A549 (cell line): Measurements from ENCODE around the gene IAPP. TPM values are rescaled to one million over a fixed set of nuclear protein-coding genes. Genes with fewer than 3 reads are reported as not detected.
"Not testable (repeated sequence)": the region's sequence is repeated elsewhere in the genome, so short reads cannot be mapped to it uniquely, and the experiment has no call there.

Experiments used
- ATAC-seq, 2 experiments: fragments of 200-7000 bp in 1 of 2; fragments of >200 bp in 1 of 2; cut with Nextera tagmentation in 1 of 2; cut with Tn5 transposase in 1 of 2; 3 replicates each; pipeline versions ENCODE4 v1.8.0 to v1.9.1; 2018 to 2020; ENCODE audit warnings: mild to moderate bottlenecking in 1 of 2, moderate library complexity in 1 of 2
- CTCF ChIA-PET: fragments of 300-600 bp; sonication (Branson Sonifier 250); formaldehyde crosslinking; extraction: SDS; loops from one replicate; lab custom pipeline; 2021; ENCODE audit warnings: antibody characterized with exemption, inconsistent platforms; lab: Yijun Ruan, JAX
- POLR2A ChIA-PET: fragments of 350-600 bp; formaldehyde crosslinking; extraction: SDS; loops from one replicate; lab custom pipeline; 2021; ENCODE audit warnings: antibody characterized with exemption, inconsistent platforms; lab: Yijun Ruan, JAX
- DNase-seq, 2 experiments: peaks; one replicate each; pipeline versions ENCODE4 v3.0.0 to v3.0.0-alpha.2; 2011 to 2016; ENCODE audit warnings: low read depth in 1 of 2, low spot score in 1 of 2
- FAIRE-seq: peaks from 2 replicates; lab custom pipeline; 2011; peaks lifted over from hg19 to GRCh38; lab: Jason Lieb, UNC
- H3K27ac ChIP-seq, 2 experiments: fragments of >200 bp; sonication (Bioruptor Twin); formaldehyde crosslinking; 3 replicates each; pipeline ENCODE4 v1.5.1; 2016 to 2017
- H3K4me1 ChIP-seq: fragments of >200 bp; sonication (Bioruptor Twin); formaldehyde crosslinking; 3 replicates; pipeline ENCODE4 v1.6.1; 2016
- H3K4me2 ChIP-seq: fragments of >200 bp; sonication (Bioruptor Twin); formaldehyde crosslinking; 3 replicates; pipeline ENCODE4 v1.6.1; 2016
- H3K4me3 ChIP-seq: fragments of >200 bp; sonication (Bioruptor Twin); formaldehyde crosslinking; 3 replicates; pipeline ENCODE4 v1.5.1; 2016
- H3K9me3 ChIP-seq: fragments of >200 bp; sonication (Bioruptor Twin); formaldehyde crosslinking; 3 replicates; pipeline ENCODE4 v1.6.1; 2016
- BCL3 ChIP-seq: fragments of >200 bp; sonication (Bioruptor Twin); formaldehyde crosslinking; IDR thresholded peaks from 3 replicates; pipeline ENCODE4 v1.6.1; 2016
- CBX2 ChIP-seq: fragments of 200-600 bp; sonication (generic); IDR thresholded peaks from 2 replicates; pipeline ENCODE4 v1.6.1; 2016; ENCODE audit warnings: low read depth, mild to moderate bottlenecking, borderline replicate concordance
- CHD2 ChIP-seq: fragments of 150-350 bp; IDR thresholded peaks from 2 replicates; pipeline ENCODE4 v1.6.1; 2014; ENCODE audit warnings: low read length; ENCODE audit not compliant: partially characterized antibody
- FOSB ChIP-seq: fragments of 250-450 bp; sonication (Bioruptor Pico); IDR thresholded peaks from 2 replicates; pipeline ENCODE4 v1.5.0; 2020; ENCODE audit warnings: mild to moderate bottlenecking, moderate library complexity
- HEYL ChIP-seq: fragments of 250-450 bp; sonication (Bioruptor Pico); IDR thresholded peaks from 2 replicates; pipeline ENCODE4 v1.8.0; 2021; ENCODE audit warnings: mild to moderate bottlenecking, moderate library complexity
- HOXB13 ChIP-seq: fragments of 250-450 bp; sonication (Bioruptor Pico); IDR thresholded peaks from 2 replicates; pipeline ENCODE4 v1.5.0; 2020; ENCODE audit warnings: low read depth, mild to moderate bottlenecking, moderate library complexity
- NPAS2 ChIP-seq: fragments of 250-450 bp; sonication (Bioruptor Pico); IDR thresholded peaks from 2 replicates; pipeline ENCODE4 v1.8.0; 2022; ENCODE audit warnings: mild to moderate bottlenecking, moderate library complexity, borderline replicate concordance
- PHF8 ChIP-seq: fragments of 200-600 bp; sonication (generic); IDR thresholded peaks from 2 replicates; pipeline ENCODE4 v1.6.1; 2016; ENCODE audit warnings: low read depth, mild to moderate bottlenecking, antibody characterized with exemption, moderate library complexity, borderline replicate concordance
- RARB ChIP-seq: fragments of 250-450 bp; sonication (Bioruptor Pico); IDR thresholded peaks from 2 replicates; pipeline ENCODE4 v1.8.0; 2021; ENCODE audit warnings: mild to moderate bottlenecking, moderate library complexity
- WGBS: methylation state at CpG from one replicate; pipeline ENCODE4 v1.1.6; 2017; ENCODE audit errors: missing lambda C conversion rate; 5-methylcytosine and 5-hydroxymethylcytosine counted together
- polyA plus RNA-seq, 4 experiments: library from polyadenylated mRNA; depleted of rRNA in 3 of 4; stranded (reverse); fragments of >200 nt; fragmentation: RNase III in 1 of 4; extraction: RNeasy Plus Mini Kit Qiagen cat#74134 plus additional on column Dnase treatment in 1 of 4; gene quantifications; 2 replicates in 3 of 4; 3 replicates in 1 of 4; pipeline ENCODE4 v1.2.3, GENCODE V29; 2011 to 2017
- TF ChIP-seq, protein P1 (sequence below): fragments of 250-450 bp; sonication (Bioruptor Pico); IDR thresholded peaks from 2 replicates; pipeline ENCODE4 v1.5.0; 2021; ENCODE audit warnings: mild to moderate bottlenecking, moderate library complexity, borderline replicate concordance
- TF ChIP-seq, protein P2 (sequence below): IDR thresholded peaks from 2 replicates; pipeline ENCODE4 v1.6.1; 2012; ENCODE audit warnings: low read depth, borderline replicate concordance
- TF ChIP-seq, protein P3 (sequence below): fragments of >200 bp; sonication (Bioruptor Twin); formaldehyde crosslinking; IDR thresholded peaks from 2 replicates; pipeline ENCODE4 v1.6.1; 2016
- TF ChIP-seq, protein P4 (sequence below): IDR thresholded peaks from 2 replicates; pipeline ENCODE4 v1.6.1; 2012

Gene IAPP
- polyA plus RNA-seq, 2 of the 4 experiments (the other 2 are of a cell fraction), result 0.09 TPM; not detected in 1

- 73% methylated on average over 1 of the region's 1 CpG for WGBS
- POLR2A ChIA-PET, result no interaction called here
- ATAC-seq, result no peak
Observed at GRCh38 chr12:21354641-21355040, 18.1 kb upstream of the IAPP start.

DNA sequence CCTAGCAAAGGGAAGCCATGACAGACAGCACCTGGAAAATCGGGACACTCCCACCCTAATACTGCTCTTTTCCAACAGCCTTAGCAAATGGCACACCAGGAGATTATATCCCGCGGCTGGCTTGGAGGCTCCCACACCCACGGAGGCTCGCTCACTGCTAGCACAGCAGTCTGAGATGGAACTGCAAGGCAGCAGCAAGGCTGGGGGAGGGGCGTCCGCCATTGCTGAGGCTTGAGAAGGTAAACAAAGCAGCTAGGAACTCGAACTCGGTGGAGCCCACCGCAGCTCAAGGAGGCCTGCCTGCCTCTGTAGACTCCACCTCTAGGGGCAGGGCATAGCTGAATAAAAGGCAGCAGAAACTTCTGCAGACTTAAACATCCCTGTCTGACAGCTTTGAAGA is 12.1 kb upstream of the IAPP start:
- H3K27ac ChIP-seq, ATAC-seq, H3K4me3 ChIP-seq, H3K4me2 ChIP-seq, H3K9me3 ChIP-seq, H3K4me1 ChIP-seq, POLR2A ChIA-PET, FAIRE-seq, DNase-seq: not testable (repeated sequence)
- CTCF ChIA-PET, result interaction anchor here (0.6 kb wide), 1 partner anchor 1315 kb away, joined by 4 read pairs; no protein-coding TSS in a partner anchor
- WGBS, result 41% methylated on average over 10 of the region's 10 CpGs

More at GRCh38 chr12:21354641-21355040, 18.1 kb upstream of the IAPP start:
- no peak for TF ChIP-seq HEYL
- TF ChIP-seq, protein P1, sequence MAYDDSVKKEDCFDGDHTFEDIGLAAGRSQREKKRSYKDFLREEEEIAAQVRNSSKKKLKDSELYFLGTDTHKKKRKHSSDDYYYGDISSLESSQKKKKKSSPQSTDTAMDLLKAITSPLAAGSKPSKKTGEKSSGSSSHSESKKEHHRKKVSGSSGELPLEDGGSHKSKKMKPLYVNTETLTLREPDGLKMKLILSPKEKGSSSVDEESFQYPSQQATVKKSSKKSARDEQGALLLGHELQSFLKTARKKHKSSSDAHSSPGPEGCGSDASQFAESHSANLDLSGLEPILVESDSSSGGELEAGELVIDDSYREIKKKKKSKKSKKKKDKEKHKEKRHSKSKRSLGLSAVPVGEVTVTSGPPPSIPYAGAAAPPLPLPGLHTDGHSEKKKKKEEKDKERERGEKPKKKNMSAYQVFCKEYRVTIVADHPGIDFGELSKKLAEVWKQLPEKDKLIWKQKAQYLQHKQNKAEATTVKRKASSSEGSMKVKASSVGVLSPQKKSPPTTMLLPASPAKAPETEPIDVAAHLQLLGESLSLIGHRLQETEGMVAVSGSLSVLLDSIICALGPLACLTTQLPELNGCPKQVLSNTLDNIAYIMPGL, result no peak
- TF ChIP-seq, protein P2, sequence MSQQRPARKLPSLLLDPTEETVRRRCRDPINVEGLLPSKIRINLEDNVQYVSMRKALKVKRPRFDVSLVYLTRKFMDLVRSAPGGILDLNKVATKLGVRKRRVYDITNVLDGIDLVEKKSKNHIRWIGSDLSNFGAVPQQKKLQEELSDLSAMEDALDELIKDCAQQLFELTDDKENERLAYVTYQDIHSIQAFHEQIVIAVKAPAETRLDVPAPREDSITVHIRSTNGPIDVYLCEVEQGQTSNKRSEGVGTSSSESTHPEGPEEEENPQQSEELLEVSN, result no peak
- TF ChIP-seq NPAS2 (CRISPR knock-in tag), result no peak
- FAIRE-seq, result no peak
- no peak for DNase-seq
- Histone ChIP-seq H3K4me1 (no peaks in the 10 kb centered on the region), H3K4me2 (no peak overlapping the region), H3K4me3 (no peak overlapping the region), H3K27ac (no peak overlapping the region), H3K9me3 (no peaks in the 10 kb centered on the region)
- CTCF ChIA-PET, result no interaction called here

- no peaks in the 10 kb centered on the region for H3K4me1 ChIP-seq
- TF ChIP-seq PHF8 (no peak), RARB (CRISPR knock-in tag) (no peak), BCL3 (no peak), HEYL (no peak), FOSB (CRISPR knock-in tag) (no peak), CHD2 (no peak), HOXB13 (no peak), CBX2 (no peak)
- TF ChIP-seq, protein P3, sequence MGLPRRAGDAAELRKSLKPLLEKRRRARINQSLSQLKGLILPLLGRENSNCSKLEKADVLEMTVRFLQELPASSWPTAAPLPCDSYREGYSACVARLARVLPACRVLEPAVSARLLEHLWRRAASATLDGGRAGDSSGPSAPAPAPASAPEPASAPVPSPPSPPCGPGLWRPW, result no peak
- TF ChIP-seq, protein P4, sequence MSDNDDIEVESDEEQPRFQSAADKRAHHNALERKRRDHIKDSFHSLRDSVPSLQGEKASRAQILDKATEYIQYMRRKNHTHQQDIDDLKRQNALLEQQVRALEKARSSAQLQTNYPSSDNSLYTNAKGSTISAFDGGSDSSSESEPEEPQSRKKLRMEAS, result no peak
- TF ChIP-seq, all 56 proteins: peak for 0
- ATAC-seq (no peak), FAIRE-seq (no peak), DNase-seq (no peak)
- Histone ChIP-seq H3K9me3 (no peaks in the 10 kb centered on the region), H3K27ac (no peak overlapping the region), H3K4me2 (no peak overlapping the region), H3K4me3 (no peak overlapping the region)
- ChIA-PET CTCF (interaction anchor here (0.9 kb wide), 1 partner anchor 905 kb away, joined by 3 read pairs; no protein-coding TSS in a partner anchor), POLR2A (no interaction called here)
- 66% methylated on average over 4 of the region's 4 CpGs for WGBS
Observed at GRCh38 chr12:21369141-21369980, 3.3 kb upstream of the IAPP start.
